ENCODE measurements around the gene CERS1.

DNA sequence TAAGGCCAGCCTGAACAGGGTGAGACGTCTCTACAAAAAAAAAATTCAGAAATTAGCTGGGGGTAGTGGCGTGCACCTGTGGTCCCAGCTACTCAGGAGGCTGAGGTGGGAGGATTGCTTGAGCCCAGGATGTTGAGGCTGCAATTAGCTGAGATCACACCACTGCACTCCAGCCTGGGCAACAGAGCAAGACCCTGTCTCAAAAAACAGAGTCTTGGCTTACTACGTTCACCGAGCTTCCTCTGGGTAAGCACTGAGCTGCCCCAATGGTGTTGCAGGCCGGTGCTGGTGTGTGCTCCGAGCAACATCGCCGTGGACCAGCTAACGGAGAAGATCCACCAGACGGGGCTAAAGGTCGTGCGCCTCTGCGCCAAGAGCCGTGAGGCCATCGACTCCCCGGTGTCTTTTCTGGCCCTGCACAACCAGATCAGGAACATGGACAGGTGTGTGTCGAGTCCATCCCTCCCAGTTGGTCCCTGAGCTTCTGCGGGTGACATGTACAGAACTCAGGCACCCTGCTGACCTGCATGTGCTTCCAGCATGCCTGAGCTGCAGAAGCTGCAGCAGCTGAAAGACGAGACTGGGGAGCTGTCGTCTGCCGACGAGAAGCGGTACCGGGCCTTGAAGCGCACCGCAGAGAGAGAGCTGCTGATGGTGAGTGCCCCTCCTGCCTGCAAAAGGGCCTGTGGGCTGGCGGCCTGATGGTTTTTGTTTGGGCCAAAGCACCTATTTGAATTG, 40.1 kb downstream of the CERS1 start:
- TF ChIP-seq, protein P1, sequence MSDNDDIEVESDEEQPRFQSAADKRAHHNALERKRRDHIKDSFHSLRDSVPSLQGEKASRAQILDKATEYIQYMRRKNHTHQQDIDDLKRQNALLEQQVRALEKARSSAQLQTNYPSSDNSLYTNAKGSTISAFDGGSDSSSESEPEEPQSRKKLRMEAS (IDR thresholded peaks at IDR 0.05): no peak
- TF ChIP-seq FOXM1 (IDR thresholded peaks at IDR 0.05; ENCODE audit: borderline replicate concordance, low read depth): no peak
- no peak for TF ChIP-seq CEBPB (IDR thresholded peaks at IDR 0.05)
- TF ChIP-seq YY1 (IDR thresholded peaks at IDR 0.05; ENCODE audit: low read depth): no peak
- TF ChIP-seq TEAD4 (IDR thresholded peaks at IDR 0.05): no peak
